Measurements from ENCODE around the gene WEE1.
"Not testable (repeated sequence)": the region's sequence is repeated elsewhere in the genome, so short reads cannot be mapped to it uniquely, and the experiment has no call there.

The WEE1 gene

DNA sequence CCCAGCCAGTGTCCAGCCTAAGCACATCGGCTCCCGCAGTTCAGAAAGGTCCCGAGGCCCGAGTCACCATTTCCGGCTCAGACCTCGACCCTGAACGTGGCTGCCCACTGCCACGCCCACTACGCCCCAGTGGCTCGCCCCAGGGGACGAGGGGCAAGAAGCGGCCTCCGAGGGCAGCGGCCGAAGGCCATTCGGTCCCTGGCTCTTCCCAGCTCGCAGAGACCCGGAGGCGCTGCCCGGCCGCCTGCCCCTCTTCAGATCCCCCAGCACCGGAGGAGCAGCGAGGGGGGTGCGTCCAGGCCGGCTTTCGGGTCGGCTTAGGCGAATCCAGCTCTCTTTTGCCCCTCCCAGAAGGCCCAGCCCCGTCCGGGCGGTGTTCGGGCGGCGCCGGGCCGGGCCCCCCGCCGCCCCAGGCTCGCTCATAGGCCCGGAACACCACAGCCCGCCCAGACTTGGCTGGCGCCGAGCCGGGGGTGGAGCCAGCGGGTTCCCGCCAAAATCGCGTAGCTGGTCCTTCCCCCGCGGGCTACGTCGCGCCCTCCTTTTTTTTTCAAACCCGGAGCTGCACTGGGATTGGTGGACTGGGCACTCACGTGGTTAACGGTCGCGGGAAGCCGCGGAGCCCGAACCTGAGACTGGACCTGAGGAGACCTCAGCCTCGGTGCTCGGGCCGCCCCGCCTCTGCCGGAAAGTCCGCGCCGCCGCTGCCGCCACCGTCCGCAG is at the start of gene WEE1:
Gene WEE1, plus strand, starts transcription at position 619 of the 723 bp plus-strand sequence. CDS start 264 bp downstream, outside the sequence.
- peak; percentile 93 for DNase-seq (ENCODE audit: low read depth)

GRCh38 chr11:9524001-9524400 is 49.5 kb upstream of the WEE1 start:
- no peak for DNase-seq (ENCODE audit: low read depth)

- DNase-seq (ENCODE audit: low read depth) = no peak
These were observed 48.4 kb upstream of the WEE1 start for GRCh38 chr11:9525116-9525515.

- DNase-seq (ENCODE audit: low read depth) = no peak
These were observed 45.9 kb upstream of the WEE1 start for GRCh38 chr11:9527481-9528135.

- no peak for DNase-seq (ENCODE audit: low read depth)
These were observed 45.4 kb upstream of the WEE1 start for GRCh38 chr11:9528136-9528501.

DNA sequence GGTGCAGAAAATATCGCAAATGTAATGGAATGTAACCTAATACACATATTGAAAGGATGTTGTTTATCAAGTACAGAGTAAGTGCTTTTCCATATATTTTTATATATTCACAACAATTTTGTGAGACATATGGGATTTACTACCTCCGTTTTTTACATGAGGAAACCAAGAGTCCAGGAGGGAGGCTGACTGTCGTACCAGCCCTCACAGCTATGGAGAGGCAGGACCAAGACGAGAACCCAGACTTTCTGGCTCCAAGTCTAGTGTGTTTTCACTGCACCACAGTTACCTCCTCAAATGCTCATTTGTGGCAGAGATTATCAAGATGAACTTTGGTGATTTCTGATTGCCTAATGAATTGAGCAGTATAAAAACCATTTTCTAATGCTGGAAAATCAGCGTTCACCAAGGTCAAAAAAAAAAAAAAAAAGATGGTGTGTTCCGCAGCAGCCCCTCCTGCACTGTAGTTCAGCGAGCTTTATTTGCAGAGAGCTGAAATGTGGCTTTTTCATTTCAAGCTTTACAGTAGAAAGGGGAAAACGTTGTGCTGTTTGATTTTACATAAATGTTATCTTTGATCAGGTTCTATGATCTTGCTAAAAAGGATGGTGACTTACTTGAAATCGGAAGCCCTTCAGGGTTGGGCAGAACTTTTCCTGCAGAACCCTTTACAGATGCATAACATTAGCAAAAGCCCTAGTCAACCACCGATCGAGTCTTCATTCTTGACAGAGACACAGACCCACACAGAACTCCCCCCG is 44.7 kb upstream of the WEE1 start:
- no peak for DNase-seq (ENCODE audit: low read depth)

- DNase-seq (ENCODE audit: low read depth) = no peak
These were observed 44.2 kb upstream of the WEE1 start for GRCh38 chr11:9529334-9529650.

GRCh38 chr11:9530020-9530621 is 43.3 kb upstream of the WEE1 start:
- DNase-seq (ENCODE audit: low read depth) = no peak

DNA sequence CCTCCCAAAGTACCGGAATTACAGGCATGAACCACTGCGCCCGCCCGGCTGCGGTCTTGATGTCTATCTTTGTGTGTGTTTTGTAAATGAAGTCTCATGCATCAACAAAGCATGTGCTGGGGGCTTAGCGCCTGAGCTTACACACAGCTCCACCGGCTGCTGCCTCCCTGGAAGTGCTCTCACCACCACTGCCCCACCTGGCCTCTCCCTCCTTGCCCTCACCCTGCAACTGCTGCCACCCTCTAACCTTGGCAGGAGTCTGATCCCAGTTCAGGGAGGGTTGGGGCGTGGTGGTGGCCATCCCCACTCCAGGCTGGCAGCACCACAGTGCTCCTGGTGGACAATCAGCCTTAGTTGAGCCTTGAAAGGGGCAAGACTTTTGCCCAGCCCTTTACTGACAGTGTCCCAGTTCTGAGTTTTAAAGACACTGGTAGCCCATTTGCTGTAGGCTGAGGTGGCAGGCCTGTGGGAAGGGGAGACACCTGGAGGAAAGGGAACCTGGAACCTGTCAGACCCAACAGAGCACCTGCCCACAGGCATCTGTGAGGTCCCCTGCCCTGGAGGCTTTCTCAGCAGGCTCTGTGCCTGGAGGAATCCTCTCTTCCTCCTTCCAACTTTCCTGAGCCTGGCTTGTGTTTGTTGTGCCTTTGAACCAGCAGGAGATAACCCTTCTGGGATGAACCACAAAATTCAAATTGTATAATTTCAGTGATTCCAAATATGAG is 42.4 kb upstream of the WEE1 start:
- no peak for DNase-seq (ENCODE audit: low read depth)

DNA sequence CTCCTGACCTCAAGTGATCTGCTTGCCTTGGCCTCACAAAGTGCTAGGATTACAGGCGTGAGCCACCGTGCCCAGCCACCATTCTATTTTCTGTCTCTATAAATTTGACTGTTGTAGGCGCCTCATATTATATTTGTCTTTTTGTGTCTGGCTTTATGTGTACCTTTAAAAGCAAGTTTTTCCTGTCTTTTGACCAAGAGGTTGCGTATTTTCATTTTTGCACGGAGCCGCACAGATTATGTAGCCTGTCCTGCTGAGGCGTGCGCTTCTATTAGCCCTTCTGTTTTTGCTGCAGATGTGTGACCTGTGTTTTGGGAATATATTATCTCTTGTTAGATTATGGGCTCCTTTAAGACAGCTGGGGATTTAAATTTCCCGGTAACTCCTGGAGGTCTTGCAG is 40.4 kb upstream of the WEE1 start:
- DNase-seq (ENCODE audit: low read depth) = no peak

GRCh38 chr11:9533736-9534473 is 39.6 kb upstream of the WEE1 start:
- no peak for DNase-seq (ENCODE audit: low read depth)

GRCh38 chr11:9535189-9535781 is 38.2 kb upstream of the WEE1 start:
- peak; percentile 31 for DNase-seq (ENCODE audit: low read depth)

DNA sequence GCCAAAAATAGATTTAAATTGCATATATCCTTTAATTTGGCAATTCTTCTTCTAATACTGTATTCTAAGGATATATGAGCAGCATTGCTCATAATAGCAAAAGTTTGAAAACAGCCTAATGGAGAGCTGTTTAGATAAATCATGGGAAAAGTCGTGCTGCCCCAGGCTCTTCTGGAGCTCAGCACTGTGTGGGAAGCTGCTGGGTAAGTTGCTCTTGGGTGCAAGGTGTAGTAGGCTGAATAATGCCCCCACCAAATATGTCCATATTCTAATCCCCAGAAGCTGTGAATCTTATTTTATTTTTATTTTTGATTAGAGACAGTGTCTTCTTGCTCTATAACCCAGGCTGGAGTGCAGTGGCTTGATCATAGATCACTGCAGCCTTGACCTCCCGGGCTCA is 34.9 kb upstream of the WEE1 start:
- DNase-seq (ENCODE audit: low read depth) = no peak

DNA sequence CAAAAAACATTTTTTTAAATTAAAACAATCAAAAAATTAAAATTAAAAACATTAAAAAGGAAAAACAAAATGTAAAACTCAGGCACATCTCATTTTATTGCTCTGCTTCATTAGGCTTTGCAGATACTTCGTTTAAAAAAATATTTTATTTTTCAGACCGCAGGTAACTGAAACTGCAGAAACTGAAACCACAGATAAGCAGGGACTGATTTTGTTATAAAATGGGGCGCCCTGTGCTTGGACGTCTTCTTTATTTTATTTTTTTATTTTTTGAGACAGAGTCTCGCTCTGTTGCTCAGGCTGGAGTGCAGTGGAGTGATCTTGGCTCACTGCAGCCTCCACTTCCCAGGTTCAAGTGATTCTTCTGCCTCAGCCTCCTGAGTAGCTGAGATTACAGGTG is 24.3 kb upstream of the WEE1 start:
- not testable (repeated sequence) for DNase-seq (ENCODE audit: low read depth)

DNA sequence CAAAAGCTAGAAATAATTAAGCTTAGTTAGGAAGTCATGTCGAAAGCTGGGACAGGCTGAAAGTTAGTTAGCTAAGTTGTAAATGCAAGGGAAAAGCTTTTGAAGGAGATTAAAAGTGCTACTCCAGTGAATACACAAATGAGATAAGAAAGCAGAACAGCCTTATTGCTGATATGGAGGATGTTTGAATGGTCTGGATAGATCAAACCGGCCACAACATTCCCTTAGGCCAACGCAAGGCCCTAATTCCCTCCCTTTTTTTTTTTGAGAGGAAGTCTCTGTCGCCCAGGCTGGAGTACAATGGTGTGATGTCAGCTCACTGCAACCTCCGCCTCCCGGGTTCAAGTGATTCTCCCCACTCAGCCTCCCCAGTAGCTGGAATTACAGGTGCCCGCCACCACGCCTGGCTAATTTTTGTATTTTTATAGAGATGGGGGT is 23.3 kb upstream of the WEE1 start:
- peak; percentile 81 for DNase-seq (ENCODE audit: low read depth)

GRCh38 chr11:9561279-9561982 is 12.0 kb upstream of the WEE1 start:
- no peak for DNase-seq (ENCODE audit: low read depth)

DNA sequence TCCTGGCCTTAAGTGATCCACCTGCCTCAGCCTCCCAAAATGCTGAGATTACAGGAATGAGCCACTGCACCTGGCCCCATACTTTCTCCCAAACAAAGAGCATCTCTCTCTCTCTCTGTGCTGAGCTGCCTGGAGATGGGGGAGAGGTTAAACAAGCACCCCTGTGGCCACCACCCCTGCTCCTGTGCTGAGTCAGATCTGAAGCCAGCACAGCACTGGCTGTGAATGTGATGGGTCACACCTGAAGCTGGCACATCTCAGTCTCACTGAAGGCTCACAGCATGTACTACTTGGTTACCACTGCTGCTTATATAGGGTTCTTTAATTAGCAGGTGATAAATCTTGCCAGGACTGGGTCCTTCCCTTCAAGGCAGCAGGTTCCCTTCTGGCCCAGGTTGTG is 10.8 kb upstream of the WEE1 start:
- no peak for DNase-seq (ENCODE audit: low read depth)

DNA sequence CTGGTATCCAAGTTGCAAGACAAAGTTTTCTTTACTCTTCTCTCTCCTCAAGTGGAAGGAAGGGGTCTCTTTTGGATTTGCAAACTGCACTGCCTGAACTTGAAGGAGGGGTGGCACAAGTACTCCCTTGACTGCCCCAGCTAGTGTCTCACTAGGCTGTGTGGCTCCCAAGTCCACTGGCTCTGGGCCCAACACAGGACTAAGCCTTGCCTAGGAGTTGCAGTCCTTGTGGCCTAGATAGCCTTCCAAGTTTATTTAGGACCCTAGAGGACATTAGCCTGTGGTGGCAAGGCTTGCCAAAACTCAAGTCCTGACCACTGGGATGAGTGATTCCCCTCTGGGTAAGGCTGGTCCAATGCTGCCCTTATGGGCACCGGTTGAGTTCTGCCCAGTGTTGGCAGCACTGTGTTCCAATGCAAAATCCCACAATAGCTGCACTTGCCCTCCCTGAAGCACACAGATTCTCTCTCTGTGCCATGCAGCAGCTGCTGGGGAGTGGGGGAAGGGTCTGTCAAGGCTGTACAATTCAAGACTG is 10.2 kb upstream of the WEE1 start:
- no peak for DNase-seq (ENCODE audit: low read depth)

DNA sequence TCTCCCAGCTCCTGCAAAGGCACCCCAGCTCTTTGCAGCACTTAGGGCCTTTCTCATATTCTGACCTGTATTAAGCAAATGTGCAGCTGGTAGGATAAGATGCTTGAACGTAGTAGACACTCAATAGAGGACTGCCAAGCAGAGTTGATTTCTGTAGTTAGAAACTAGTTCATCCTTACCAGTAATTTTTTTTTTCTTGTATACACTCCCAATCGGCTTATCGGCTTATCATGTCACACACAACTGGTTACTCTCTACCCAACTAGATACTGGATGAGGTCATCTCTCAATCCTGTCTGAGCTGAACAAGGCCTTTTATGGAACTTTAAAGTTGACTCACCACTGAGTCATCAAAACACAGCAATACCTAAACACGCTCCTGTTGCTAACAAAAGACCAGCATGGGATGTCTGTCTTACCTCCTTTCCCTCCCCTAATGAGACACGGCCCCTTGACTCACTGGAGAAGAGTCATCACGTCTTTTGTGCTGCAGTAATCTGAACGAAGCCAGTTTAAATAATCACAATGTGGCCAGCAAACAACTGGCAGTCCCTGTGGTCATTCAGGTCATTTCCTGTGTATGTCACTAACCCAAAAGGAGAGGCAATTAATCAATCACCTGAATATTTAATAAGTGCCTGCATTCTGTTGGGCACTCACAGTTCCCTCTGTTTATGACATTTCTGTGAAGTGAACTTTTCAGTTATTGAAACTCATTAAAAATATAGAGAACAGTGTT is 7.5 kb upstream of the WEE1 start:
- DNase-seq (ENCODE audit: low read depth) = peak; percentile 41
